Renal cortical epithelial cell (primary cell): ENCODE results near the gene IRF3. TPM values are rescaled to one million over a fixed set of nuclear protein-coding genes. Genes with fewer than 3 reads are reported as not detected.

ENCODE experiments used
- DNase-seq: peaks from one replicate; pipeline ENCODE4 v3.0.0-alpha.2; 2011; ENCODE audit warnings: low read depth
- total RNA-seq: library from RNA; depleted of rRNA; stranded (reverse); fragments of >200 nt; gene quantifications from 2 replicates; pipeline ENCODE4 v1.2.3, GENCODE V29; 2014

The IRF3 gene
- total RNA-seq, 1 donor from 2014 or later = 68.4 TPM

DNA sequence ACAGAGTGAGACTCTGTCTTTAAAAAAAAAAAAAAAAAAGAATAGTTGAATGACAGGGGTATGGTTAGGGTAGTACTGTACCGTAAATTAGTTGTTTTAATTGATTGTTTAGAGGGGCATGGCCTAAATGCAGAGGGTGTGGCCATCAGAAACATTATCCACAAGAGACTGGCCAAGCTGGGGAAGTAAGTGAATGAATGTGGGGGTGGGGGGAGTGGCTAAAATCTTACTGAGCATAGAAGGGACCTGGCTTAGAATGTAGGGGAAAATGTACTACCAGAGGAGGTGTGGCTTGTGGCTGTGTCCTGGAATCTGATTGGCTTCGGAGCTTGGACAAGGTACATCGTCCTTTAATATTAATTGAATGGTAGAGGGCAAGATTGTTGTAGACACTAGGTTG is 3.9 kb upstream of the IRF3 start:
- DNase-seq = no peak

DNA sequence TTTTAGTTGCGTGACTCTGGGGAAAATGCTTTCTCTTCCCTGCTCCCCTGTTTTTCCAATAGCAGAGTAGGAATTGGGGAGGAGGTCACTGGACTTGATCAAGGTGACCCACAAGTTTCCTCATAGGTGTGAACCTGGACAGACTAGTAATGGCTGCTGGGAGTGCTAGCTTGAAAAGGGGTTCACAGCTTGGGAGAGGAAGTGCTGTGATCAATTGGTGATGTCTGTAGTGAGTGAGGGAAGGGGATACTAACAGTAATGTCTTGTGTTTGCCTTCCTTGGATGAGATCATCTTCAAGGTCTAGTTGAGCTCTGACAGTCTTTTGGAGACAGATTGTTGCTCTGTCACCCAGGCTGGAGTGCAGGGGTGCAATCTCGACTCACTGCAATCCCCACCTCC is 1.8 kb upstream of the IRF3 start:
- DNase-seq = no peak

- no peak for DNase-seq
Observed at GRCh38 chr19:49666120-49666444, 425 bp upstream of the IRF3 start.

DNA sequence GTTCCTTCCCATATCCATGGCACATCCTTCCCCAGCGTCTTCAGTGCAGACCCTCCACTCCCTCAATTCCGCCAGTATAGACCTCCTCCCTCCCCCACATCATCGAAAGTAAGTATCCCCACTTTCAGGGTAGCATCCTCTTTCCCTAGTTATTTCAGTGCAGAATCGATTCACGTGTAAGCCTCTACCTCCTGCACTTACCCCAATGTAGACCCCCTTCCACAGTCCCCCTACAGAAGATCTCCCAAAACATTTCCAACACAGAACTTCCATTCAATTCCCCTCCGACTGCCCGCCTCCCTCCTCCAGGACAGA is 664 bp downstream of the IRF3 start:
- no peak for DNase-seq

DNA sequence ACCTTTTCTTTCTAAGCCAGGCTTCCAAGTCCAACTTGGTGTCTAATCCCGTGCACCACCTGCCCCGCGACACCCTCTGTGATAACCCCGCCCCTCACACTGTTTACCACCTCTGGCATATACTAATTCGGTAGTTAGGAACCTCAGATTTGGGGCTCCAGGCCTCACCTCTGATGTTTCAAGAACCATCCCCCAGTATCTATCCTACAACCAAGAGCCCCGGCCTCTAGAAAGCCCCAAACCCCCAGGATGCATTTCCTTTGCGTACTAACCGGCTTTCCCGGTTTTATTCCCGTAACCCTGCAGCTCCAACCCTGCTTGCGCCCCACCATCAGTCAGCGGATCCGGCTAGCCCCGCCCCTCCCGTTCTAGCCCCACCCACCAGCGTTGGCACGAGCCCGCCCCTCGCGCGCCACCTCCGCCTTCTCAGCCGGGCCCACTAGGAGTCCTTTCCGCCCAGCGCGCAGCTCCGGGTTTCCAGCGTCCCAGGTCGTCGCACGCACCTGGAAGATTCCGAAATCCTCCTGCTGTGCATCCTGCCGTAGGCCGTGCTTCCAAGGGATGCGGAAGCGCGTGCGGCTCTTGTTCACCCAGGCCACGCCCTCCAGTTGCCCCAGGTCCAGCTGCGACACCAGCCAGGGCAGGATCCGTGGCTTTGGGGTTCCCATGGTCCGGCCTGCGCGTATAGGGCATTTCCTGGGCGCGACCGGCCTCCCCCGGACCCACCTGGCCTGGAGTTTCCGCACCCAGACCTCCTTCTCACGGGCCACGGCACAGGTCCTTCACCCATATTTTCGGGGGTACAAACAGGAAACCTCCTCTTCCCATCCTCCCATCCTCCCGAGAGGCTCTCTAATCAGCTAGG is 1.3 kb downstream of the IRF3 start:
- peak; percentile 66 for DNase-seq

DNA sequence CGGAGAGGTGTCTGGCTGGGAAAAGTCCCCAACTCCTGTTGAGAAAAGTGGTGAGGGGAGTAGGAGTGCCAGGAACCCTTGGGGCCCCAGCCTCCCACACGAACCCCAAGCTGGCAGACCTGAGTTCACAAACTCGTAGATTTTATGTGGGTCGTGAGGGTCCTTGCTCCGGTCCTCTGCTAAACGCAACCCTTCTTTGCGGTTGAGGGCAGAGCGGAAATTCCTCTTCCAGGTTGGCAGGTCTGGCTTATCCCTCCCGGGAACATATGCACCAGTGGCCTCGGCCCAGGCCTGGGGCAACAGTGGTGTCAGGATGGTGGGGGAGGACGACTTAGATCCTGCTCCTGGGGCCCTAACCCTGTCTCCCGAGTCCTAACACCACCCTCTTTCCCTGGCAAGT is 2.4 kb downstream of the IRF3 start:
- no peak for DNase-seq

- DNase-seq = no peak
Observed at GRCh38 chr19:49662011-49662410, 3.6 kb downstream of the IRF3 start.

DNA sequence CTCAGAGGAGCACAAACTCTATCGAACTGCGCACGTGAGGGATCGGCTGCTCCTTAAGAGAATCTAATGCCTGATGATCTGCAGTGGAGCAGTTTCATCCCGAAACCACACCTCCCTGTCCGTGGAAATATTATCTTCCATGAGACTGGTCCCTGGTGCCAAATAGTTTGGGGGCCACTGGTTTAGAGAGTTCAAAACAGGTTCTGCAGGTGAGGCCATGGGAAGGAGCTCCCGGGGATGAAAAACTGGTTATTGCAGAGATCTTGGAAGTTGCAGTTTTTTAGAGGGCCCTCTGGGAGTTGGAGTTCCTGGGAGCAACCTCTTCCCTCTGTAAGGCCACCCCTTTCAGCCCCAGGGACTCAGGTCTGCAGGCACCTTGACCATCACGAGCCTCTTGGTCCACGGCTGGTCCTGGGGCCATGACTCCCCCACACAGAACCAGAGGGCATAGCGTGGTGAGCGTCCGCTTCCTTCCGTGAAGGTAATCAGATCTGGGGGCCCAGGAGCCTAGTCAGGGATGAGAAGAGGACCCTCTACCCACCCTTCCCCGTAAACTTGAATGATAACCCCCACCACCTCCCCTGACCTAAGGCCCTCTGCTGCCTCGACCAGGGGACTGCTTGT is 5.2 kb downstream of the IRF3 start:
- no peak for DNase-seq

DNA sequence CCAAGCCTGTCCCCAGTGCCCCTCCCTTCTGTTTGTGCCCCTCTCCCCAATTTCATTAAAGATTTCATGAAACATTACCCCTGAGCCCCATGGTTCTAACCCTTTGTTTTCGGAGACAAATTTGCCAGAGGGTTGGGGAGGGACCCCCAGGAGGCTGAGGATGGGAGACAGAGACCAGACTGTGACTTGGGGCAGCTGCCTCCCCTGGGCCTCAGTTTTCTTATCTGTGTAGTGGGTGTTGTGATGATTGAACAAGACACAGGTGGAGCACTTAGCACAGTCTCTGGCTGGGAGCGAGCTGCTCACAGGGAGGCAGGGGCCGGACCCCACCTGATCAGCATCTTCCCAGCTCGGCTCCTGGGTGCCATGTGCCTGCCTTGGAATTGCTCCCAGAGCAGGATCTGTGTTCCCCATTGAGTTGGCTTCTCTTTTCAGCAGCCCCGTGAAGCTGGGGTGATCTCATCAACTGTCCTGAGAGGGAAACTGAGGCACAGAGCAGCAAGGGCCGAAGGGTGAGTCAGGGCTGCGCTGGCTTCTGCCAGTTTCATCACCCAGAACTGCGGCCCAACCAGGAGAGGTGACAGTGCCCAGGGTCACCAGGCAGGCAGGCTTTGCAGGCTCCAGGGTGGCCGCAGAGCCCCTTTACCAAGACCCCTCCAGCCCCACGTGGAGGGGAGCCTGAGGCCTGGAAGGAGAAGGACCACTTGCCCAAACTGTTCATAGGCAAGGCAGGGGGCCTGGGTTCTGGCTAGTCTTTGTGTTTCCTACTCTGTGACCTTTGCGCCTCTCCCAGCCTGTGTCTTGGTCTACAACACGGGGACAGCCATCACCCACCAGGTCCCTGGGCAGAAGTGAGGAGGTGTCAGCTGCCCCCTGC is 6.9 kb downstream of the IRF3 start:
- no peak for DNase-seq

DNA sequence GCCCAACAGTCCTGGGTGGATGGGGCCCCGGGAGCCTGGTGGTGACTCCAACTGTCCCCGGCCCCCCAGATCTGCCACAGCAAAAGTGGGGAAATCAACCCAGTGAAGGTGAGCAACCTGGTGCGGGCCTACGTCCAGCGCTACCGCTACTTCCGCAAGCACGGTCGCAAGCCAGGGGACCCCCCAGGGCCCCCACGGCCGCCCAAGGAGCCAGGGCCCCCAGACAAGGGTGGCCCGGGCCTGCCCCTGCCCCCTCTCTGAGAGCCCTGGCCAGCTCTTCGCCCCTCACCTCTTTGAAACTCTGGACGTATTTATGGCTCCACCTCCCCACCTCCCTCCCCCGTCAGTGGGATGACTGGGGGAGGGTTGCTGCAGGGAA is 7.5 kb downstream of the IRF3 start:
- no peak for DNase-seq

- DNase-seq = no peak
Observed at GRCh38 chr19:49657493-49658138, 8.0 kb downstream of the IRF3 start.

DNA sequence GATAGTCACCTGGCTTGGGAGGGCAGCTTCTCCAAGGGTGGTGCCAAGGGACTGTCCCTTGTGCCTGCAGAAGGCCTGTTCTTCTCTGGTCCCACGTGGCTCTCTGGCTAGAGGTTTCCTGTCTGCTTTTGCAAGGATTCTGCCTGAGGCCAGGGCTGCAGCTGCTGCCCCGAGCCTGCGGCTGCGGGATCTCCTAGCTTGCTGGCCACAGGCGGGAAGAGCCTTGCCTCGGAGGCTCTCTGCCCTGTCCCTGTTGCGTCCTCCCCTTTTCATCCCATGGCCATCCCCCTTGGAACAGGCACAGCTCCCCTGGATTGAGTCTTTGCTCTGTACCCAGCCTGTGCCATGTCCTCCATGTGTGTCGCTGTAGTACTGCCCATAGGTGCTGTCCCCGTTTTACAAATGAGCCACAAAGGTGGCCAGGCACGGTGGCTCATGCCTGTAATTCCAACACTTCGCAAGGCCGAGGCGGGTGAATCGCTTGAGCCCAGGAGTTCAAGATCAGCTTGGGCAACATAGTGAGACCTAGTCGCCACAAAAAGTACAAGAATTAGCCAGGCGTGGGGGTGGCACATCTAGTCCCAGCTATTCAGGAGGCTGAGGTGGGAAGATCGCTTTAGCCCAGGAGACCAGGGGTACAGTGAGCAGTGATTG is 9.1 kb downstream of the IRF3 start:
- no peak for DNase-seq

GRCh38 chr19:49655570-49656455 is 9.8 kb downstream of the IRF3 start:
- DNase-seq = no peak

DNA sequence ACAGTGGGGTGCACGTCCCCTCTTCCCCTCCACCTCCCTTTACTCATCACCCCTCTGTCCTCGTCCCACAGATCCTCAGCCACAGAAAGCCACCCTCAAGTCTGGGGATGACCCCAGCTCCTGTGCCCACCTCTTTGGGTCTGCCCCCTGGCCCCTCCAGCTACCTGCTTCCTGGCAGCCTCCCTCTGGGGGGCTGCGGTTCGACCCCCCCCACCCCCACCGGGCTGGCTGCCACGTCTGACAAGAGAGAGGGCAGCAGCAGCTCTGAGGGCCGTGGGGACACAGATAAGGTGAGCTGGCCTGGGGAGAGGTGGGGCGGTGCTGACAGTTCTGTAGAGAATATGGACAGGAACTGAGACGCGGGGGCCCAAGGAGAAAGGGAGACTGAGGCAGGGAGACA is 11.1 kb downstream of the IRF3 start:
- no peak for DNase-seq

DNA sequence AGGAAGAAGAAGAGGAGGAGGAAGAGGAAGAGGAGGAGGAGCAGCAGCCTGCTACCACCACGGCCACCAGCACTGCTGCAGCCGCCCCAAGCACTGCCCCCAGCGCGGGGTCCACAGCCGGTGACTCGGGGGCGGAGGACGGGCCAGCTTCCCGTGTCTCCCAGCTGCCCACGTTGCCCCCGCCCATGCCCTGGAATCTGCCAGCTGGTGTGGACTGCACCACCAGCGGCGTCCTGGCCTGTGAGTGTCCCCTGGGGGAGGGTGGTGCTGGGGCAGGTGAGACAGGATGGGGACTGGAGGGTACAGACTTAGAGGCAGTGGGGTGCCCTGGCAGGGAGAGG is 12.2 kb downstream of the IRF3 start:
- no peak for DNase-seq

DNA sequence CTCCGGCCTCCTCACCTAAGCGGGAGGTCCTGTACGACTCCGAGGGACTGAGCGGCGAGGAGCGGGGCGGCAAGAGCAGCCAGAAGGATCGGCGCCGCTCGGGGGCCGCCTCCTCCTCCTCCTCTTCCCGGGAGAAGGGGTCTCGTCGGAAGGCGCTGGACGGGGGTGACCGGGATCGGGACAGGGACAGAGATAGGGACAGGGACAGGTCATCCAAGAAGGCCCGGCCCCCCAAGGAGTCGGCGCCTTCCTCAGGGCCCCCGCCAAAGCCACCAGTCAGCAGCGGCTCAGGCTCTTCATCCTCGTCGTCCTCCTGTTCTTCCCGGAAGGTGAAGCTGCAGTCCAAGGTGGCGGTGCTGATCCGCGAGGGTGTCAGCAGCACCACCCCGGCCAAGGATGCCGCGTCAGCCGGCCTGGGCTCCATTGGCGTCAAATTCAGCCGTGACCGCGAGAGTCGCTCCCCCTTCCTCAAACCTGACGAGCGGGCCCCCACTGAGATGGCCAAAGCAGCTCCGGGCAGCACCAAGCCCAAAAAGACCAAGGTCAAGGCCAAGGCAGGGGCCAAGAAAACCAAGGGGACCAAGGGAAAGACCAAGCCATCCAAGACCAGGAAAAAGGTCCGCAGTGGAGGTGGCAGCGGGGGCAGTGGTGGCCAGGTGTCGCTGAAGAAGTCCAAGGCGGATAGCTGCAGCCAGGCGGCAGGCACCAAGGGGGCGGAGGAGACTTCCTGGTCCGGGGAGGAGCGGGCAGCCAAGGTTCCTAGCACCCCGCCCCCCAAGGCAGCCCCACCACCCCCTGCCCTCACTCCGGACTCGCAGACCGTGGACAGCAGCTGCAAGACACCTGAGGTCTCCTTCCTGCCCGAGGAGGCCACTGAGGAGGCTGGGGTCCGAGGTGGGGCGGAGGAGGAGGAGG is 12.8 kb downstream of the IRF3 start:
- no peak for DNase-seq

DNA sequence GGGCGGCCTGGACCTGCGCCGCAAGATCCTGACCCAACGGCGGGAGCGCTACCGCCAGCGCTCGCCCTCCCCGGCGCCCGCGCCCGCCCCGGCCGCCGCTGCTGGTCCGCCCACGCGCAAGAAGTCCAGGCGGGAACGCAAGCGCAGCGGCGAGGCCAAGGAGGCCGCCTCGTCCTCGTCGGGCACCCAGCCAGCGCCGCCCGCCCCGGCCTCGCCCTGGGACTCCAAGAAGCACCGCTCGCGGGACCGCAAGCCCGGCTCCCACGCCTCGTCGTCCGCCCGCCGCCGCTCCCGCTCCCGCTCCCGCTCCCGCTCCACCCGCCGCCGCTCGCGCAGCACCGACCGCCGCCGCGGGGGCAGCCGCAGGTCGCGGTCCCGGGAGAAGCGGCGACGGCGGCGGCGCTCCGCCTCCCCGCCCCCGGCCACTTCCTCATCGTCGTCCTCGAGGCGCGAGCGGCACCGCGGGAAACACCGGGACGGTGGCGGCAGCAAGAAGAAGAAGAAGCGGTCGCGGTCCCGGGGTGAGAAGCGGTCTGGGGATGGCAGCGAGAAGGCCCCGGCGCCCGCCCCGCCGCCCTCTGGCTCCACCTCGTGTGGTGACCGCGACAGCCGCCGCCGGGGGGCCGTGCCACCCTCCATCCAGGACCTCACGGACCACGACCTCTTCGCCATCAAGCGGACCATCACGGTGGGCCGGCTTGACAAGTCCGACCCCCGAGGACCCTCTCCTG is 13.7 kb downstream of the IRF3 start:
- no peak for DNase-seq

- no peak for DNase-seq
Observed at GRCh38 chr19:49651029-49651819, 14.4 kb downstream of the IRF3 start.
